Femur (tissue), 1 donor: ENCODE data around the gene AANAT.

Source experiments
- DNase-seq: peaks from one replicate; pipeline ENCODE4 v3.0.0-alpha.2; 2017

AANAT gene

DNA sequence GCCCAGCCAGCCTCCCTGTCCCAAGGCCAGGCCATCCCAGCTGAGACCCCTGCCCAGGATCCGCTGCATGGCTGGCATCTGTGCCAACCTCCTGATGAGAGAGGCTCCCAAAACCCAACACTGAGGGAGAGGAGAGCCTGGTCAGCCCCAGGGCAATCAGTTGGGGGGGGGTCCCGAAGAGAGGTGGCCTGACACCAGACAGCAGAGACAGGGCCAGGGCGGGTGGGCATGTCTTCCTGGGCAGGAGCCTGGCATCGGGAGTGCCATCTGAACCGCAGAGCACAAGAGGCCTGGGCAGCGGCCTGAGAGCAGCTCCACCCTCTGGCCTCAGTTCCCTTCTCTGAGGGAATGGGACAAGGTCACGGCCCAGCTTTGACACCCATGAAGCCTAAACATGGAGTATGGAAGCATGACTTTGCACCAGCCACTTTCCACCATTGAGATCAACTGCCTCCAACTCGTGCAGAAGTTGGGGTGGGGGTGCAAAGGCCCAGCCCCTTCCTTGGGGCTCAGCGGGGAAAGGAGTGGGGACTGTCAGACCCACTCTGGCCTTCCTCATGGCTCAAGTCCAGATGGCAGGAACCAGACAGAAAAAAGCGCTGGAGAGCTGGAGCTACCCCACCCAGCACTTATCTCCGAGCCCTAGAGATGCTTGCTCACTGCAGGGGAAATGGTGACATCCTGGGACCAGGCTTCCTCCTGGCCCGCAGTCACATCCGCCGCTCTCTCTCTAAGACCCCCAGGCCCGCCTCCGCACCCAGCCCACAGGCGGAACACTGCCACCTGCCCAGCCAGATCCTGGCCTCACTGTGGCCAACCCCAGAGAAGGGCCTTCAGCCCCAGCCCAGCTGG lies 24.1 kb downstream of the AANAT start:
- no peak for DNase-seq

DNA sequence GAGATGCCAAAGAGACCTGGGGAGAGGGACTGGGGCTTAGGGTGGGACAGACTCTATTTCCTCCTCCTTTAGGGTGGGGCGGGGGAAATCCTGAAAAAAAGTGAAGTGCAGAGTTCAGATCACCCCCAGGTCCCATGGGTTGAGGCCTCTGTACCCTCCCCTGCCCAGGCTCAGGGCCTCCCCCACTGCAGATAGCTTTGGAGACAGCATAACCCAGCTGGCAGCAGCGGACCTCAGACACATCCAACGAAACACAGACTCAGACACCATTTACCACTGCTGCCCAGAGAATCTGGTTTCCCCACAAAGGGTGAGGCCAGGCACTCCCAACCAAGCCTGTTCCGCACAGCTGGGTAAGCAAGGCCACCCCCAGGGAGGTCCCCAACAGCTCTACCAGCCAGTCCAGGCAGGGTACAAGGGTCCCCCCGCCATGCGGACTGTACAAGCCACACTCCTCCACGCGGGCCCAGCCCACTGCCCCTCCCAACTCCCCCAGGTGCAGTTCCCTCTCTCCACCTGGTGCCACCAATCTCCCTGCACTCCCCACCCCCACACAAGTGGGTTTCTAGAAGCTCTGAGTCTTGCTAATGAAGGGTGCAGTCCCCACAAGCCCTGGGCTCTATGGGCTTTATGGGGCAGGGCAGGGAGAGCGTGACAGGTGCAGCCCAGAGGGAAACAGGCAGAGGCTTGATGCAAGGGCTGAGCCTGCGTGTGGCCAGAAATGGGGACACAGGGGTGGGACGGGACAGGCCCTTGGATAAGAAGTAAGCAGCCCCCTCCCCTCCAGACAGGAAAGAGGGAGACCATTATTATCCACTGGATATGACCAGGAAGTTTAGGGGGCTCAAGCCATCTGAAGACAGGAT lies 25.0 kb downstream of the AANAT start:
- DNase-seq = peak; percentile 46

DNA sequence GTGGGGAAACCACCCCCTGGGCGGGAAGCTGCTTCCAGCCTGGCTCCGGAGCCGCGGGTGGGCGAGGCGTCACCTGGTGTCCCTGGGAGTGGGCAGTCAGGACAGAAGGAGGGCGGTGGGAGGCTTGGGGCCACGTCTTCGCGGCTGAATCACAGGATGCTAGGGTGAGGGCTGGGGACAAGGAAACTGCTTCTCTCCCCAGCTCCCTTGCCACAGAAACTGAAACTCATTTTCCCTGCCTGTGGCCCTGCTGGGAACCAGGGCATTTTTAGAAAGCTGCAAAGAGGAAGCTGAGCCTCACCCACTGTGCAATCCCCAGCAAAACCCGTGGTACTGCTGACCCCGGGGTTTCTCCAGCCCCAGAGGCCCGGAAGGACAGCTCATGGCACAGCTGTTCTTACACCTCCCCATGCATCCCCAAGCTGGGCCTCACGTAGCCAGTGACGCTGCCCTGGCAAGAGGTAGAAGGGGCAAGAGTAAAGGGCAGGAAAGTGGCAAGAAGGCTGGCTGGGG lies 25.6 kb downstream of the AANAT start:
- peak; percentile 80 for DNase-seq

- no peak for DNase-seq
Observed at GRCh38 chr17:76493505-76494167, 26.2 kb downstream of the AANAT start.

- DNase-seq = no peak
Observed at GRCh38 chr17:76495663-76496400, 28.4 kb downstream of the AANAT start.

GRCh38 chr17:76496464-76496863 lies 29.1 kb downstream of the AANAT start:
- no peak for DNase-seq

- DNase-seq = no peak
Observed at GRCh38 chr17:76497699-76497978, 30.2 kb downstream of the AANAT start.

DNA sequence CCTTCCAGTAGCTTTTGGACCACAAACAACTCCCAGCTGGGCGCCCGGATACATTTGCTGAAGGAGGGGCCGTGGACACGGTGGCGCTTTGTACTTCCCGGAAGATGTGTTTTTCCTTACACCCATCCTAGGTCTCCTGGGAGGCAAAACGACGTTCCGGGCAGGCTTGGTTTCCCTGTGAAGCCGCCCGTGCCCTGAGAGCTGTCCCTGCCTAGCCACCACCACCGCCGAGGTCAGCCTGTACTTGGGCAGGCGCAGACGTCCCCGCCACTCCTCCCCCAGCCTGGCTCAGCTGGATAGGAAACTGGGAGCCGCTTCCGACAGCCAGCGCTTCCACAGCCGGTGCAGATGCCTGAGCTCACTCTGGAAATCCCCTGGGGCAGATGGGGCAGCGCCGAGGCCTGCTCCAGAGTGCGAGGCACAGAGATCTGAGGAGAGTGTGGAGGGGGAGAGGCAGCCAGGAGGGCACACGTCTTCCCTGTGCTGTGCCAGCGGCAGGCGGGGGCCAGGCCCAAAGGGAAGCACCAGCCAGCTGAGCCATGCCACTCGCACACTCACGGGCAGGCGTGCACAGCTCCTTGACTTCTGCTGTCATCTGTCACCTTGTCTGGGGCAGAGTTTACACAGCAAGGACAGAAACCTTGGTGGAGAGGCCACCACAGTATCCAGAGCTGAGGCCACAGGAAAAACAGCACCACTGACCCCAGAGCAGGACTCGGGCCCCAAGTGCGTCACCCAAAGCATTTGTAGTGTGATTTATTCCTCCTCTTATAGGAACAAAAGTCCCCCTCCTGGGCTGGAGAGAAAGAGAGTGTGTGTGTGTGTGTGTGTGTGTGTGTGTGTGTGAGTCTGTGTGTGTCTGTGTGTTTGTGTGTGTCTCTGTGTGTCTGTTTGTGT lies 30.8 kb downstream of the AANAT start:
- DNase-seq = peak; percentile 83

GRCh38 chr17:76498876-76499251 lies 31.5 kb downstream of the AANAT start:
- no peak for DNase-seq

- DNase-seq = no peak
Observed at GRCh38 chr17:76499267-76499667, 31.9 kb downstream of the AANAT start.

- DNase-seq = no peak
Observed at GRCh38 chr17:76500074-76500746, 32.8 kb downstream of the AANAT start.

GRCh38 chr17:76500747-76501017 lies 33.3 kb downstream of the AANAT start:
- DNase-seq = no peak

DNA sequence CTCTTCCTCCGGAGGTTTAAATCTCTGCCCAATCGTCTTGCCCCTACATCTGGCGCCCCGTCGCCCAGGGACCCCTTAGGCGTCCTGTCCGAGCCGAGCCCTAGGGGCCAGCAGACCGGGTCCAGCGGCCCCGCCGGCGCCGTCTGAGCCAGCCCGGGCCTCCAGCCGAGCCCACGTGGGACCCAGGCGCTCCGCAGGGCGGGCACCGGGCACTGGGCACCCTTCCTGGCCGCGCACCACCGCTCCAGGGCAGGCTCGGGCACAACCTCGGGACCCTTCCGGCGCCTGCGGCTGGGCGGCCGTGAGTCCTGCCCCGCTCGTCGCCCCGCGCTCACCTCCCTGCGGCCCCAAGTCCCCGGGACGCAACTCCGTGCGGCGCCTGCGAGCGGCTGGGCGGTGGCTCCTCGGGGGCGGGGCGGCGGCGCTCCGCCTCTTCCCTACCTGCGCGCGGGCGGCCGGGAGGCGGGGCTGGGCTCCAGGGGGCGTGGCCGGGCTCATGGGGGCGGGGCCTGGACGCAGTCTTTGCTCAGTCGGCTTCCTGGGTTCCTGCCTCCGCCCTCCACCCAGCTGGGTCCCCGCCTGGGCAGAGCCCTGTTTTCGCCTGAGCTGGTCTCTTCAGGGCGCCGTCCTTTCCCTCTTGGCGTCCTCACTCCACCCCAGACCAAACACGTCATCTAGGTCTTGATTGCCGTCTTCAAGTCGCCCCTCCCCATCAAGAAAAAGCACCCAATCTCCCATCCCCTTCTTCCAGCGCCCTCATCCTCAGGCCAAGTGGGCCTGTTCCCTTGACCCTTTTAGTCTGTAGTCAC lies 33.8 kb downstream of the AANAT start, which contains the start of gene RHBDF2:
Gene RHBDF2, minus strand, starts transcription at position 406 of the 809 bp plus-strand sequence. CDS start 19,899 bp downstream, outside the sequence.
- DNase-seq = peak; percentile 91

GRCh38 chr17:76501827-76502307 lies 34.5 kb downstream of the AANAT start:
- DNase-seq = no peak

DNA sequence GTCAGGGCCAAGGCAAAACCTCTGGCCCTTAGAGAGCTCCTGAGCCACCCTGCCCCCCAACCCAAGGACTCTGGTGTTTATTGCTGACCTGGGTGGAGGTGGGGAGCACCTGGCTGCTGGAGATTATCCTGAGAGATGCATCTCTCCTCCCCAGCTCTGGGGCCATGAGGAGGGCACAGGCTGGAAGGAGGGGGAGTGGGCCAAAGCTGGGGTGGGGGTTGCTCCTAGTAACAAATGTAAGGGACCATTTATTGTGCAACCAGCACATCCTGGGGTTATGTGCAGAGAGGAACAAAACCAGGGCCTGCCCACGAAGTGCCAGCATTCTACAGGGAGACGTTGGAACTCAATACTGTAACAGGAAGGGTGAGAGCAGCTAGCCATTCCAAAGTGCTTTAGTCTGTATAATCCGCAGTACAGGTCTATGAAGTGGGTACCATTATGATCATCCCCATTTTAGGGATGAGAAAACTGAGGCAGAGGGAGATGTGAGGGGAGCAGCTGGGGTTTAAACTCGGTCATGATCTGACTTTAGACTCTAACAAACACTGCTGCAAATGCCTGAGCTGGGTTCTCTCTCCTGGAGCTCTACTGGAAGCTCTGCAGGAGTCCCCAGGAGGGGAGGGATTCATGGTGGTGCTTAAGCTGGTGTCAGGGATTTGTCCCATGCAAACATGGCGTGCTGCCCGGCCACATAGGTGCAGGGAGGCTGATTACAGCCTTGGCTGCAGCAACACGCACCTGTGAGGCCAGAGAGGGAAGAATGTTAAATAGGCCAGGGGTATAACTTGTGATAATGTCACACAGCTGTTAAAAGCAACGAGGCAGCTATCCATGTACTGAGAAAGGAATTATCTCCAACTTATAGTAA lies 35.2 kb downstream of the AANAT start:
- DNase-seq = no peak

GRCh38 chr17:76504117-76504516 lies 36.7 kb downstream of the AANAT start:
- DNase-seq = no peak

- peak; percentile 90 for DNase-seq
Observed at GRCh38 chr17:76506408-76507345, 39.3 kb downstream of the AANAT start.
